Keratinocyte (primary cell): Measurements from ENCODE around the gene XRN2. TPM values are rescaled to one million over a fixed set of nuclear protein-coding genes. Genes with fewer than 3 reads are reported as not detected.

Experiments
- DNase-seq: peaks from one replicate; pipeline ENCODE4 v3.0.0-alpha.2; 2011; ENCODE audit warnings: low read depth, missing footprints, low spot score
- FAIRE-seq: peaks from 2 replicates; lab custom pipeline; 2011; peaks lifted over from hg19 to GRCh38; lab: Jason Lieb, UNC
- H2AFZ ChIP-seq: 2 replicates; pipeline ENCODE4 v1.6.0; 2012; ENCODE audit warnings: low read length, control low read depth, inconsistent platforms; ENCODE audit not compliant: control insufficient read depth
- H3K27ac ChIP-seq: 2 replicates; pipeline ENCODE4 v1.5.1; 2011; ENCODE audit warnings: low read length; ENCODE audit not compliant: control insufficient read depth, insufficient read depth
- H3K27me3 ChIP-seq: 3 replicates; pipeline ENCODE4 v1.6.0; 2011; ENCODE audit warnings: low read length; ENCODE audit not compliant: control insufficient read depth, insufficient read depth; ENCODE audit errors: extremely low read depth
- H3K36me3 ChIP-seq, 2 experiments: 2 replicates in 1 of 2; 3 replicates in 1 of 2; pipeline ENCODE4 v1.5.1; 2011; ENCODE audit warnings: low read length in 2 of 2, mild to moderate bottlenecking in 1 of 2; ENCODE audit not compliant: control insufficient read depth in 2 of 2, insufficient read depth in 2 of 2; ENCODE audit errors: extremely low read depth in 1 of 2
- H3K4me1 ChIP-seq: 3 replicates; pipeline ENCODE4 v1.5.1; 2011; ENCODE audit warnings: low read length; ENCODE audit not compliant: control insufficient read depth, insufficient read depth; ENCODE audit errors: extremely low read depth
- H3K4me2 ChIP-seq: 3 replicates; pipeline ENCODE4 v1.6.0; 2011; ENCODE audit warnings: low read depth, low read length; ENCODE audit not compliant: control insufficient read depth, insufficient read depth; ENCODE audit errors: extremely low read depth
- H3K4me3 ChIP-seq, 3 experiments: fragments of 200-600 bp in 1 of 3; sonication (generic) in 1 of 3; 2 replicates in 2 of 3; 3 replicates in 1 of 3; pipeline ENCODE4 v1.5.1; 2011 to 2016; ENCODE audit warnings: low read length in 3 of 3, mild to moderate bottlenecking in 3 of 3, control low read depth in 2 of 3, inconsistent platforms in 1 of 3, low read depth in 1 of 3, mixed read lengths in 1 of 3, mixed run types in 1 of 3, moderate library complexity in 1 of 3; ENCODE audit not compliant: control insufficient read depth in 2 of 3, insufficient read depth in 2 of 3; ENCODE audit errors: extremely low read depth in 1 of 3
- H3K79me2 ChIP-seq: 2 replicates; pipeline ENCODE4 v1.6.0; 2012; ENCODE audit warnings: low read length; ENCODE audit not compliant: control insufficient read depth, insufficient read depth
- H3K9ac ChIP-seq: 3 replicates; pipeline ENCODE4 v1.6.0; 2011; ENCODE audit warnings: low read length; ENCODE audit not compliant: control insufficient read depth, insufficient read depth; ENCODE audit errors: extremely low read depth
- H3K9me1 ChIP-seq: 3 replicates; pipeline ENCODE4 v1.6.0; 2011; ENCODE audit warnings: low read length; ENCODE audit not compliant: control insufficient read depth, insufficient read depth; ENCODE audit errors: extremely low read depth
- H3K9me3 ChIP-seq: 2 replicates; pipeline ENCODE4 v1.5.1; 2012; ENCODE audit warnings: low read depth, low read length; ENCODE audit not compliant: control insufficient read depth
- H4K20me1 ChIP-seq: 3 replicates; pipeline ENCODE4 v1.6.0; 2011; ENCODE audit warnings: low read length; ENCODE audit not compliant: control insufficient read depth, insufficient read depth; ENCODE audit errors: extremely low read depth
- CTCF ChIP-seq, 3 experiments: IDR thresholded peaks in 1 of 3; conservative IDR thresholded peaks in 1 of 3; optimal IDR thresholded peaks in 1 of 3; 2 replicates in 2 of 3; 3 replicates in 1 of 3; pipeline versions ENCODE3 to v1.5.1; 2011; ENCODE audit warnings: low read length in 3 of 3, mild to moderate bottlenecking in 3 of 3, moderate library complexity in 2 of 3, control low read depth in 1 of 3, inconsistent platforms in 1 of 3; ENCODE audit not compliant: insufficient read depth in 2 of 3; ENCODE audit errors: extremely low read depth in 1 of 3
- EZH2 ChIP-seq: IDR thresholded peaks from one replicate; pipeline ENCODE4 v1.6.1; 2012; ENCODE audit warnings: inconsistent platforms, mild to moderate bottlenecking, low read length, moderate library complexity
- dilution Hi-C: fragments of 300-500 bp; cut with MboI; formaldehyde crosslinking; loops from one replicate; pipeline ENCODE4 v1.7.0; 2020; ENCODE audit warnings: low sequenced_read_pairs; ENCODE audit not compliant: extremely low pct_ligation_motif_present
- polyA plus RNA-seq, 5 experiments: library from polyadenylated mRNA; depleted of rRNA in 3 of 5; stranded (reverse) in 3 of 5; stranded (forward) in 1 of 5; unstranded in 1 of 5; fragments of >200 nt; gene quantifications; 1 replicate in 1 of 5; 2 replicates in 3 of 5; 3 replicates in 1 of 5; pipeline versions ENCODE4 v1.2.1 to v1.2.3, GENCODE V29; 2011 to 2012; ENCODE audit warnings: missing spikeins in 2 of 5, low read depth in 1 of 5, low replicate concordance in 1 of 5

Gene XRN2
- polyA plus RNA-seq, 1 donor (not counting 4 experiments of a cell fraction or from before 2014, with no cell fraction given) = 85.8 TPM

- H3K9ac ChIP-seq = no peak overlapping the region
- no peaks in the 10 kb centered on the region for H3K4me1 ChIP-seq
- no peak overlapping the region for H3K4me2 ChIP-seq
- no peak overlapping the region for H2AFZ ChIP-seq
- no peak overlapping the region for H3K27ac ChIP-seq
- dilution Hi-C loops = loop anchor here (10.0 kb wide), 1 partner anchor 64 kb away; no protein-coding TSS in a partner anchor
- no peak overlapping the region for H3K4me3 ChIP-seq
- no peak for TF ChIP-seq EZH2
- TF ChIP-seq CTCF (optimal IDR thresholded peaks at IDR 0.05 in 1 of 3, IDR thresholded peaks at IDR 0.05 in 1 of 3, conservative IDR thresholded peaks at IDR 0.05 in 1 of 3; ENCODE audit: extremely low read depth in 1 of 3, insufficient read depth in 2 of 3, low read length in 3 of 3) = no peak
- DNase-seq = no peak
- no peaks in the 10 kb centered on the region for H3K79me2 ChIP-seq
- H4K20me1 ChIP-seq = no peaks in the 10 kb centered on the region
- peaks cover 21% of the 10 kb centered on the region for H3K27me3 ChIP-seq
- H3K9me1 ChIP-seq = no peaks in the 10 kb centered on the region
- H3K36me3 ChIP-seq = peaks cover 0 to 17% of the 10 kb centered on the region in 2 experiments
- FAIRE-seq = no peak
- H3K9me3 ChIP-seq = no peaks in the 10 kb centered on the region
These were observed 85.4 kb downstream of the XRN2 start for GRCh38 chr20:21388566-21388965.

DNA sequence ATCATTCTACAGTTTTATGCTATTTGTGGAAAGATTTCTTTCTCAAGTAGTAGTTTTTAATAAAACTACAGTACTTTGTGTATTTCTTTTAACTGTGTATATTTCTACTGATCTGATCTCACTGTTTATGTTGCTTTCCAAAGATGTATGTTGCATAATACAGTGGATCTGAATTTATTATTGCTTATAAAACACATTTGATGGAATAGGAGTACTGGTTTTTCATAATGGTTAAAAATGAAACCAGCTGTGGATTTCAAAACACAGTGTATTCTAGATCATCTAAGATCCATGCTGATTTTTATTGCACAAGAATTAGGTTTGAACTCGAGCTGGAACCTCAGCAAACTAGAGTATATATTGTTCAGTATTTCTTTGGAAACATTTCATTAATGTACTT lies 86.2 kb downstream of the XRN2 start:
- Histone ChIP-seq H3K9me1 (no peaks in the 10 kb centered on the region), H3K9ac (no peak overlapping the region), H3K4me3 (no peak overlapping the region), H3K9me3 (no peaks in the 10 kb centered on the region), H2AFZ (no peak overlapping the region), H3K27ac (no peak overlapping the region), H3K4me2 (no peak overlapping the region), H3K27me3 (peaks cover 27% of the 10 kb centered on the region), H3K79me2 (no peaks in the 10 kb centered on the region), H3K36me3 (peaks cover 0 to 12% of the 10 kb centered on the region in 2 experiments), H4K20me1 (no peaks in the 10 kb centered on the region), H3K4me1 (no peaks in the 10 kb centered on the region)
- TF ChIP-seq EZH2 (no peak), CTCF (optimal IDR thresholded peaks at IDR 0.05 in 1 of 3, IDR thresholded peaks at IDR 0.05 in 1 of 3, conservative IDR thresholded peaks at IDR 0.05 in 1 of 3; ENCODE audit: extremely low read depth in 1 of 3, insufficient read depth in 2 of 3, low read length in 3 of 3) (no peak)
- FAIRE-seq (no peak), DNase-seq (no peak)
- dilution Hi-C loops = loop anchor here (10.0 kb wide), 1 partner anchor 65 kb away; no protein-coding TSS in a partner anchor
